Measurements from ENCODE around the gene ST3GAL3.

The ST3GAL3 gene

DNA sequence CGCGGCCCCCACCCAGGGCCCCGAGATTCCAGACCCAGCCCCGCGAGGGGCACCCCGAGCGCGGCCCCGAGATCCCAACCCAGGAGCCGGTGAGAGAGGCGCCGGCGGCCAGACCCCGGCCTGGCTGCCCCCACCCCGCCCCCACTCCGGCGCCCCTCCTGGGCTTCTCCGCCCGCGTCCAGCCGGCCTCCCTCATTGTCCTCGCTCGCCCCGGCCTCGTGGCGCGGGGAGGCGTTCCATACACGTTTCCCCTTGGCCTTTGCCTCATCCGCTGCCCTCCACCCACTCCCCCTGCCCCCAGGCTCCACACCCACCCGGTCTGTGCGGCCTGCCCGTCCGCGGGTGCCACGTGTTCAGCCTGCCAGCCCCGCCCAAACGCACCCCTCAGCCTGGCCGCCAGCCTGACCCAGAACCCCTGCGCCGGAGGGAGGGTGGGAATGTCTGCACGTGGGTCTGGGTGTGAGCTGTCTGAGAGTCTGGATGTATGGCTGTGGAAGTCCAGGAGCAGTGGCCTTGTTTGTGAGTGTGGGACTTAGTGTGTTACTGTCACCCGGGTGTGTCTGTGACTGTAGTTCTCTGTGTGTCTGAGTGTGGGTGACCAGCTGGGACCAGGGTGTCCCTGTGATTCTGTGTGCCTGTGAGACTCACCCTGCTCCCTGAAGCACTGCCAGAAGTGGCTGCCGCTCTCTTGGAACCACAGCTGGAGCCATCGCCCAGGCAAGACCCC lies 272.4 kb downstream of the ST3GAL3 start:
- no peak for DNase-seq (ENCODE audit: low read depth in 2 of 2)

- DNase-seq (ENCODE audit: low read depth in 2 of 2): no peak
Measured at GRCh38 chr1:43980255-43981134, 273.2 kb downstream of the ST3GAL3 start.
